ENCODE data around the gene EMCN. TPM values are rescaled to one million over a fixed set of nuclear protein-coding genes. Genes with fewer than 3 reads are reported as not detected.

EMCN gene
- total and polyA plus RNA-seq, 2 donors (not counting 1 experiment from before 2014, with no cell fraction given) = not detected

DNA sequence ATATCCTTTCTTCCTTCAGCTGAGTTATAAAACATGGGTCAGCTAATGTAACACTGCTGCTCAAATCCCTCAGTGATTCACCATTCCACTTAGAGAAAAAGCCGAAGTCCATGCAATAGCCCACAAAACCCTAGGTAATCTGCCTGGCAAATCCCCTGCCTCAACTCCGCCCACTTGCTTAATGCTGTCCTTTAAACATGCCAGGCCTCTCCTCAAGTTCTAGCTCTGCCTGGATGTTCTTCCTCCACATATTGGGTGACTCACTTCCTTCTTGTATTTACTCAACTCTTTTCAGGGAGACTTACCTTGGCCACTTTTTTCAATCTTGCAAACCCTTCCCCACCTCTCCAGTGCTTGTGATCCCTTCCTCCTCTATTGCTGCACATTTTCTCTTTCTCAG lies 89.8 kb downstream of the EMCN start:
- ChIA-PET POLR2A (no interaction called here), CTCF (no interaction called here)
- WGBS (ENCODE audit: insufficient coverage) = 100% methylated on average over 1 of the region's 2 CpGs
- Mint-ChIP-seq H3K27ac (no peak overlapping the region), H3K4me1 (no peaks in the 10 kb centered on the region), H3K9me3 (ENCODE audit: insufficient read depth) (no peaks in the 10 kb centered on the region), H3K27me3 (peaks cover 8% of the 10 kb centered on the region), H3K4me3 (no peak overlapping the region)
- no peak for ATAC-seq (ENCODE audit: low read depth)
- TF ChIP-seq, protein P1, sequence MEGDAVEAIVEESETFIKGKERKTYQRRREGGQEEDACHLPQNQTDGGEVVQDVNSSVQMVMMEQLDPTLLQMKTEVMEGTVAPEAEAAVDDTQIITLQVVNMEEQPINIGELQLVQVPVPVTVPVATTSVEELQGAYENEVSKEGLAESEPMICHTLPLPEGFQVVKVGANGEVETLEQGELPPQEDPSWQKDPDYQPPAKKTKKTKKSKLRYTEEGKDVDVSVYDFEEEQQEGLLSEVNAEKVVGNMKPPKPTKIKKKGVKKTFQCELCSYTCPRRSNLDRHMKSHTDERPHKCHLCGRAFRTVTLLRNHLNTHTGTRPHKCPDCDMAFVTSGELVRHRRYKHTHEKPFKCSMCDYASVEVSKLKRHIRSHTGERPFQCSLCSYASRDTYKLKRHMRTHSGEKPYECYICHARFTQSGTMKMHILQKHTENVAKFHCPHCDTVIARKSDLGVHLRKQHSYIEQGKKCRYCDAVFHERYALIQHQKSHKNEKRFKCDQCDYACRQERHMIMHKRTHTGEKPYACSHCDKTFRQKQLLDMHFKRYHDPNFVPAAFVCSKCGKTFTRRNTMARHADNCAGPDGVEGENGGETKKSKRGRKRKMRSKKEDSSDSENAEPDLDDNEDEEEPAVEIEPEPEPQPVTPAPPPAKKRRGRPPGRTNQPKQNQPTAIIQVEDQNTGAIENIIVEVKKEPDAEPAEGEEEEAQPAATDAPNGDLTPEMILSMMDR (IDR thresholded peaks at IDR 0.05) = no peak
- TF ChIP-seq EZH2 (IDR thresholded peaks at IDR 0.05; ENCODE audit: borderline replicate concordance, insufficient read depth, low read depth, low read length, poor library complexity, severe bottlenecking) = no peak
- Histone ChIP-seq H3K27me3 (replicated peaks in 1 of 4; ENCODE audit: control extremely low read depth in 1 of 4, control insufficient read depth in 3 of 4, insufficient read depth in 4 of 4, low read length in 3 of 4) (no peaks in the 10 kb centered on the region), H4K20me1 (ENCODE audit: control insufficient read depth, insufficient read depth, low read length, poor library complexity, severe bottlenecking) (no peaks in the 10 kb centered on the region), H3K36me3 (replicated peaks in 1 of 2; ENCODE audit: control extremely low read depth in 1 of 2, control insufficient read depth in 1 of 2, extremely low read depth in 1 of 2, insufficient read depth in 2 of 2, low read length in 1 of 2) (no peaks in the 10 kb centered on the region), H3K9me3 (ENCODE audit: control extremely low read depth in 1 of 3, control insufficient read depth in 2 of 3, insufficient read depth in 1 of 3, low read length in 2 of 3) (no peaks in the 10 kb centered on the region), H3K79me2 (ENCODE audit: control insufficient read depth, insufficient read depth, low read length) (no peaks in the 10 kb centered on the region), H3K9ac (ENCODE audit: low read length) (no peak overlapping the region), H3K4me3 (ENCODE audit: control extremely low read depth in 1 of 5, extremely low read depth in 1 of 5, insufficient read depth in 1 of 5, low read depth in 2 of 5, low read length in 4 of 5) (no peak overlapping the region), H3K4me1 (ENCODE audit: control insufficient read depth in 2 of 2, insufficient read depth in 2 of 2, low read length in 2 of 2) (no peaks in the 10 kb centered on the region), H3K4me2 (replicated peaks; ENCODE audit: low read depth, low read length, poor library complexity, severe bottlenecking) (no peak overlapping the region), H2AFZ (ENCODE audit: insufficient read depth, low read depth, low read length, poor library complexity, severe bottlenecking) (no peak overlapping the region), H3K27ac (ENCODE audit: low read length in 2 of 2) (no peak overlapping the region)
- DNase-seq = no peak
- intact Hi-C loops (cut with micrococcal nuclease) = no loop called here

DNA sequence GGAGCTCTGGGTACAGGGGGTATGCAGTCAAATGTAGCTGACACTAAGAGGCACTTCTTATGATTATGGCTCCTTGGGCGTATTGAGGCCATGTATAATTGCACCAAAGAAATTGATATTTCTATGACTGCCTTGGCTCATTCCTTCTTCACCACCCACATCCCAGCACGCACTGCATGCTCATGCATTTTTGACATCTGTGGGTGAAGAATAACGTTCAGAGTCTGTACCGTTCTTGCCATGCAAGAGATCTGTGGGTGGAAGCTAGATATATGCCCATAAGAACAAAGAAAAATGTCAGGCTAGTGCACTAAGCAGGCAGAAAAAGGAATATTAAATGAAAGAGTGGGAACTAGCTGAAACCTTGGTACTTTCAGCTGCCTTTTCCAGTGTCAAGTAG lies 93.4 kb downstream of the EMCN start:
- Mint-ChIP-seq H3K27ac (no peak overlapping the region), H3K27me3 (peaks cover 7% of the 10 kb centered on the region), H3K9me3 (ENCODE audit: insufficient read depth) (no peaks in the 10 kb centered on the region), H3K4me3 (no peak overlapping the region), H3K4me1 (no peaks in the 10 kb centered on the region)
- Histone ChIP-seq H3K27me3 (replicated peaks in 1 of 4; ENCODE audit: control extremely low read depth in 1 of 4, control insufficient read depth in 3 of 4, insufficient read depth in 4 of 4, low read length in 3 of 4) (no peaks in the 10 kb centered on the region), H3K4me2 (replicated peaks; ENCODE audit: low read depth, low read length, poor library complexity, severe bottlenecking) (no peak overlapping the region), H3K36me3 (replicated peaks in 1 of 2; ENCODE audit: control extremely low read depth in 1 of 2, control insufficient read depth in 1 of 2, extremely low read depth in 1 of 2, insufficient read depth in 2 of 2, low read length in 1 of 2) (no peaks in the 10 kb centered on the region), H3K79me2 (ENCODE audit: control insufficient read depth, insufficient read depth, low read length) (no peaks in the 10 kb centered on the region), H3K9ac (ENCODE audit: low read length) (no peak overlapping the region), H3K27ac (ENCODE audit: low read length in 2 of 2) (no peak overlapping the region), H3K9me3 (ENCODE audit: control extremely low read depth in 1 of 3, control insufficient read depth in 2 of 3, insufficient read depth in 1 of 3, low read length in 2 of 3) (no peaks in the 10 kb centered on the region), H3K4me1 (ENCODE audit: control insufficient read depth in 2 of 2, insufficient read depth in 2 of 2, low read length in 2 of 2) (no peaks in the 10 kb centered on the region), H3K4me3 (ENCODE audit: control extremely low read depth in 1 of 5, extremely low read depth in 1 of 5, insufficient read depth in 1 of 5, low read depth in 2 of 5, low read length in 4 of 5) (no peak overlapping the region), H2AFZ (ENCODE audit: insufficient read depth, low read depth, low read length, poor library complexity, severe bottlenecking) (no peak overlapping the region), H4K20me1 (ENCODE audit: control insufficient read depth, insufficient read depth, low read length, poor library complexity, severe bottlenecking) (no peaks in the 10 kb centered on the region)
- TF ChIP-seq, protein P1 (IDR thresholded peaks at IDR 0.05) = no peak
- no peak for TF ChIP-seq EZH2 (IDR thresholded peaks at IDR 0.05; ENCODE audit: borderline replicate concordance, insufficient read depth, low read depth, low read length, poor library complexity, severe bottlenecking)
- ChIA-PET CTCF (interaction anchor here (1.3 kb wide), 1 partner anchor 14 kb away, joined by 3 read pairs; no protein-coding TSS in a partner anchor), POLR2A (no interaction called here)
- DNase-seq = no peak
- ATAC-seq (ENCODE audit: low read depth) = no peak
- intact Hi-C loops (cut with micrococcal nuclease) = loop anchor here (5.0 kb wide), 2 partner anchors 332 to 1838 kb away; no protein-coding TSS in a partner anchor
- WGBS (ENCODE audit: insufficient coverage) = 80% methylated on average over 1 of the region's 4 CpGs
